GM19193 (cell line): Measurements from ENCODE around the gene TNNC2.
A peak's percentile ranks its signal among the peaks of the same experiment; 100 is the strongest.

Experiments used
- POLR2A ChIP-seq: IDR thresholded peaks from 4 replicates; pipeline ENCODE4 v1.6.1; 2011; ENCODE audit not compliant: insufficient read depth, insufficient read length; ENCODE audit errors: extremely low read depth

The TNNC2 gene

DNA sequence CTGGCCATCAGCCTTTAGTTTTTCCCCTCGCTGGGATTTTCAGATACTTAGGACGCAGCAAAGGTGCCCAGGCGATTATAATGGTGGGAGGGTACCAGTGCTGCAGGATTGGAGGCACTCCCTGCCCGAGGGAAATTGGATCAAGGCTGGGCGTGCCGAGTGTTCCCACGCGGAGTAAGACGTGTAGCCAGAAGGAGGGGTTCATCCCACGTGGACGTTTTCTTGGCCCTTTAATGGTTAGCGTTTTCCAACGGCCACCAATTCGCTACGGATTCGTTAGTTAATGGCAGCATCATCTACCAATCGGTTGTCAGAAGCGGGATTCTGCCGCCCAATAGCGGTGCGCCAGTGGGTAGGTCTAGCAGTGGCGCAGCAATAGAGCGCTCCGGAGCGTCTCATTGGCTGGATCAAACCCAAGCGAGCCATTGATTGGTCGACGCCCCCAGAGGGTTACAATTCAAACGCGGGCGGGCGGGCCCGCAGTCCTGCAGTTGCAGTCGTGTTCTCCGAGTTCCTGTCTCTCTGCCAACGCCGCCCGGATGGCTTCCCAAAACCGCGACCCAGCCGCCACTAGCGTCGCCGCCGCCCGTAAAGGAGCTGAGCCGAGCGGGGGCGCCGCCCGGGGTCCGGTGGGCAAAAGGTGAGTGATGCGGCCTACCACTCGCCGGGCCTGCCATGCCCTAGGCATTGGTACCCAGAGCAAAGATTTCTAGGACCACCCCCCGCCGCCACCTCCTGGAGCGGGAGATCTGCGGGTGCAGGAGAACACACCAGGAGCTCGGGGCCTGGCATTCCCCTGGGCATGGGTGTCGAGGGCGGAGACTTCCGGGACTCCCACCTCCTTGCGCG is 14.7 kb downstream of the TNNC2 start, which contains the start of gene UBE2C:
Gene UBE2C, plus strand, starts transcription at position 488 of the 849 bp plus-strand sequence. Its CDS starts 52 bp downstream, at position 540.
- TF ChIP-seq POLR2A = peak; percentile 74

DNA sequence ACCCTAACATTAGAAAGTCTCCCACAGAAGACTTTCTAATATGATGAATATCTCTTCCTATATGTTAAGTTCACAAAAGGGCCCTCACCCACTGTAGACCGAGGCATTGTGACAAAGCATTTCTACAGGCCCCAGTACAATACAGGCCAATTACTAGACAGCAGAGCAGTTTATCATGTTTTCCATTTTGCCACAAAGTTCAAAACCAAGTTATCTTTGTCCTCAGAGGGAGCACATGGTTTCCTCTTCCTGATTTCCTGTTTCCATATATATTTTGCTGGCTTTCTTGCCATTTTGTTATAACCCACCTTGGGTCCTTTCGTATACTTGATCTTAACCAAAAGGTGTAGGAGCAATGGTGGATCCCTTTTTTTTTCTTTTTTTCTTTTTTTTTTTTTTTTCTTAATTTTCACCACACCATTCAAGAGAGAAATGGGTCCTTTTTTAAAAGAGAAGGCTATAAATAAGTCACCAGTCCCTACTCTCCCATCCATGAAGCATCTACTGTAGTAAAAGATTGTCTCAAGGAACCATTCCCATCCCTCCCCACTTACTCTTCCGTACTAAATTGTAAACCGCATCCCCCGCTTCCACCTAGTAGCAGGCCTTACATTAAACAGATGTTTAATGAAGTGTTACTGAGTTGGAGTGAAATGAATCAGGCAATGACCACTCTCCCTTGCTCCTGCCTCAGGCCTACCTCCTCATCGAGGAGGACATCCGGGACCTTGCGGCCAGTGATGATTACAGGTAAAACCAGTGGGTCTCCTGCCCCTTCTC is 16.7 kb downstream of the TNNC2 start:
- TF ChIP-seq POLR2A = no peak

DNA sequence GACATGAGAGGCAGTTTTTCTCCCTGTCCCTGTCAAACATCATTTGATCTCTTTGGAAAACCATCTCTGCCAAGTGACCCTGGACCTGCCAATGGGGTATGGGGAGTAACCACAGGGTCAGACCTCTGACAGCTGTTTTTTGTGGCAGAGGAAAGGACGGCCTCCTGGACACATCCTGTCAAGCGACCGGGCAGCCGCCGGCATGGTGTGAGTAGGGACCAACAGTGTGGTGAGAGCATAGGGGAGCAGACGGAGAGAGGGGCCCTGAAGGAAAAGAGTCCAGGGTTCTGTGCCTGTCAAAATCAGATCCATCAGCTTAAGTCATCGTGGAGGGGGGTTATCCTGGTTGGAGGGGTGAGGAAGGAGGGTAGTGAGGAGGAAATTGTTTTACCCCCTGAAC is 25.3 kb downstream of the TNNC2 start:
- TF ChIP-seq POLR2A = no peak

DNA sequence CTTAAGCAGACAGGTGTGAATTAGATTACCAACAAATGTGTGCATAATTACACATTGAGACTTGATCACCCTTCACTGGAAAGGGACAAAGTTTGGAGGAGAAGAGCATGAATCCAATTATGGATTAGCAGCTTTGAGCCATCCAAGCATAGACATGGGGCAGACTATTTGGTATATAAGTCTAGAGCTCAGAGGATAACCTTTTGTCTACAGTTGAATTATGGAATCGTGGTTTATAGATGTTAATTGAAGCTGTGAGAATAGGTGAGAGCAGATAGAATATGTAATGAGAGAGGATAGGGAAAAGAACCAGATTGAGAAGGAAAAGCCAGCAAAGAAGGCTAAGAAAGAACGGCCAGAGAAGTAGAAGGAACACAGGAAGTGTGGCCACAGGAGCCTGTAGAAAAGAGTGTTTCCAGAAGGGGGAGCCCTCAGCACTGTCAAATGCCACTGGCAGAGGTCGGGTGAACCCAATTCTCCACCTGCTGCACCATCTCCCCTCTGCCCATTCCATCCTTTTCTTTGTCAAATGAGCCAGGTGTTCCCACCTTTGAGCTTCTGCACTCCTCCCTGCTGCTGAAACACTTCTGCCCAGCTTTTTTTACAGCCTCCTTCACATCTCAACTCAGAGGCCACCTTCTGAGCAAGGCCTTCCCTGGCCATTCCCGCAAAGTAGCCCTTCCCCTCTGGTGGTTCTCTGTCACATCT is 28.0 kb downstream of the TNNC2 start:
- TF ChIP-seq POLR2A = no peak

DNA sequence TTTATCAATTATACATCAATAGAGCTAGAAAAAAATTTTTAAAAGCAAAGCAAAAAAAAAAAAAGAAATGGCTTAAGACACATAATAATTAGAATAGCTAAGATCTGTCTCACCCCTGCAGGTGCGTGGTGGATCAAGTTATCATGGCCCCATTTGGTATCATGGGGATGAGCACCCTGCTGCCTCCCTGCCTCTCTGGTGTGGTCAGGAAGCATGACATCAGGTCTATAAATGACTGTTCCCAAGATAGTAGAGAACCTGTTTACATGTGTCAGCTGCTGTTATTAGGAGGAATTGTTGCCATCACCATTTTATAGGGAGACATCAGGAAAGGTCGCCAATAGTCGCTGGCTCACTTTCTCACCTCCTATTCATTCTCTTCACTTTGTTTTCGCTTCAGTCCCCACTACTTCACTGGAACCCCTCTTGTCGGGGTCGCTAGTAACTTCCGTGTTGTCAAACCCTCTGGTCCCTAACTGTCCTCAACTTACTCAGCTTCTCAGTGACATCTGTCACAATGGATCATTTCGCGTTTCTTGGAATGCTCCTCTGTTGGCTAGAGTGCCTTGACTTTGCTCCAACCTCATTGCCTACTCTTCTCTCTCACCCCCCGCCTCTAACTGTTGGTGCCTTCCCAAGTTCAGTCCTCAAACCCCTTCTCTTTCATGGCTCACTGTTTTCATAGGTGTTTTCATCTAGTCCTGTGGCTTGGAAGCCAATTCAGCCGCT is 30.6 kb downstream of the TNNC2 start:
- TF ChIP-seq POLR2A = no peak

DNA sequence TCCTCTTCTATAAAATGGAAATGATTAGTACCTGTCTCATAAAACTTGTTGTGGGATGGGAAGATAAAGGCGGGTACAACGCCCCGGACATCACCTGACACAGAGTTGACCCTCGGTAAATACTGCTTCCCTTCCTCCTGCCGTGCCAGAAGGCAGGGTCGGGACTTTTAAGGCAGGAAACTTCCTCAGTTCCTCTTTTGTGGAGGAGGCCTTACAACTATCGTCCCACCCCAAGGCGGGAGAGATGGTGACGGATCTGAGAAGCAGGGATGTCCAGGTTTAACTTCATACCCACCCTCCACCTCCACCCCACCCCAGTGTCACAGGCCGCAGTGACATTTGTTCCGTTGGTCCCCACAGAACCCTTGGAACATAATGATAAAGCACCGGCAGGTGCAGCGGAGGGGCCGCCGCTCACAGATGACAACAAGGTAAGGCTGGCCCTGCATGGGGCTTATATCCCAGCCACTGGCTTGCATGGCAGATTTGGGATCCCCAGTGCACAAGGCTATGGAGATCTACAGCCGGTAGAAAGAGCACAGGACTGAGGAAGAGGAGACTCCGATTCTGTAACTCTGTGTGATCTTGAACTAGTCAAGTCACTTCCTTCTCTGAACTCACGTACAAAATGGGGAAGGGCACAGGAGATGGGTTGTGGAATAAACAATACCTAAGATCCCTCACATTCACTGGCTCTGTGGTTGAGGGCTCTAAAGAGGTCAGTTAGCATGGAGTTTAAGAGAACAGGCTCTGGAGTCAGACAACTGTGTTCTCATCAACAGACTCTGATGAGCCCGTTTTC is 34.6 kb downstream of the TNNC2 start:
- no peak for TF ChIP-seq POLR2A

DNA sequence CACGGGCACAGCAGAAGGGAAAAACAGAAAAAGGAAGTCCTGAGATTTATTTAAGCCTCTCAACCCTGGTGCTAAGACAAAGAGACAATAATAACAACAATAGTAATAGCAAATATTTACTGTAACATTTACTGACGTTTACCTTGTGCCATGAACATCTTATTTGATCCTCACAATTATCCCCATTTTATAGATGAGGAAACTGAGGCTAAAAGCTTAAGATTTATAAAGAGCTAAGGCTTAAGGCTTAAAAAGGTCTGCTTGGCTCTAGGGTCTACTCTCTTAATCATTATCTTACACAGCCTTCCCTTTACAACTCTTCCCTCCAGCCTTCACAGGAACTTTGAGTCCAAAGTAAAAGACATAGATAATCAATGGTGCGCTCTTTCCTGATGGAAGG is 38.8 kb downstream of the TNNC2 start:
- no peak for TF ChIP-seq POLR2A

DNA sequence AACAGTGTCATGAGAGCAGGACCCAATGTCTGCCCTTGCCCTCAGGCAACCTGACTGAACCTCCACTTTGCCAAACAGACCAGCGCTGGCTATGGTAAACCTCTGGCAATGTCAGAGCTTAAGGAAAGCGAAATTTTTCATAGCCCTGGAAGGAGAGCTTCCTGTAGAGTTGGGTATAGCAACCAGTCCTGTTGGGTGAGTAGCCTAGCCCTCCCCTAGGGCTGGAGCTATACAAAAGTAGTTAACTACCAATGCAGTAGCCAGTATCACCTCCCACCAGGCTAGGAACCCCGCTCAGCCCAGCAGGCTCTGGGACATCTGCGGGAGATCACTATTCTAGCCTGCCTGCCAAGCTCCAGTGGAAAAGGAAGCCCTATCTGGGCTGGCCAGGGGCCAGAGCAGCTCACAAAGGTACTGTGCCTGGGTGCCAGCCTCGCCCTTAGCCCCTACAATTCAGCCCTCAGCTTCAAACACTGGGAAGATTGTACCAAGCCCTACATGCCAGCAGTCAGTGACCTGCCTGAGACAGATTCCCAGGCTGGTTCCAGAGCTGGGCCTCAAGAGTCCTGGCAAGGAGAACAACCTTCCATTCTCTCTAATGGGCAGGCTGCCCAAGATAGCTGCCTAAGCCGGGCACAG is 43.3 kb downstream of the TNNC2 start:
- no peak for TF ChIP-seq POLR2A

DNA sequence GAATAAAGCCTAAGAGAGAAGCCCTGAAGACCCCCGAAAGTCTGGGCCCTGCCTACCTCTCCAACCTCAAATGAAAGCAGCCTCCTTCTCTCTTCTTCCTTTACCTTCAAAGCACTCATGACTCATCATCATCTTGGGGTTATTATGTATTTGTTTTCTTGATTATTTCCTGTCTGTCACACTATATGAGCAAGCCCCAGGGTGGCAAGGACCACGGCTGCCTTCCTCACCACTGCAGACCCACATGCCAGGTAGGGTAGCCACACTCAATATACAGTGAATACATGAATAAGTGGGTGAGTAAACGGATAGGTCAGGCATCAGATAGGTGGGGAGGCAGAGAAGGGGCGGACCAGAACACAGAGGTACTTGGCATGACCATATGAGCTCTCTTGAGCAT is 44.2 kb downstream of the TNNC2 start:
- TF ChIP-seq POLR2A = no peak

DNA sequence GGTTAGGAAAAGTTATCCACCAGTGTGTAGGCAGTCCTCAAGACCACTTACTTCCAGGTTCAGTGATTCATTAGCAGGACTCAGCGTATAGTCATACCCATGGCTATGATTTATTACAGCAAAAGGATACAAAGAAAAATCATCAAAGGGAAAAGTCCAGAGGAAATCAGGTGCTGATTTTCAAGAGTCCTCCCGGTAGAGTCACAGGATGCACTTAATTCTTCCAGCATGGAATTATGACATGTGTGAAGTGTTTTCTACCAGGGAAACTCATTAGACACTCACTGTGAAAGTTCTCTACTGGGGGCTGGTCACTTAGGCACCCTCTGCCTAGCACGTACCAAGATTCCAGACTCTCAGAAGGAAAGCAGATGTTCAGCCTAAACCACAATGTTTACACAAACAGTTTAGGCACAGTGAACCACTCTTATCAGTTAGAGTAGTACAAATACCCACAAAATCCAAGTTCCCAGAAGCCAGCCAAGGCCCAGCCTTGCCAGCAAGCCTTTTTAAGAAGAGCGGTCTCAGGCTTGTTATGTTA is 45.7 kb downstream of the TNNC2 start:
- no peak for TF ChIP-seq POLR2A

DNA sequence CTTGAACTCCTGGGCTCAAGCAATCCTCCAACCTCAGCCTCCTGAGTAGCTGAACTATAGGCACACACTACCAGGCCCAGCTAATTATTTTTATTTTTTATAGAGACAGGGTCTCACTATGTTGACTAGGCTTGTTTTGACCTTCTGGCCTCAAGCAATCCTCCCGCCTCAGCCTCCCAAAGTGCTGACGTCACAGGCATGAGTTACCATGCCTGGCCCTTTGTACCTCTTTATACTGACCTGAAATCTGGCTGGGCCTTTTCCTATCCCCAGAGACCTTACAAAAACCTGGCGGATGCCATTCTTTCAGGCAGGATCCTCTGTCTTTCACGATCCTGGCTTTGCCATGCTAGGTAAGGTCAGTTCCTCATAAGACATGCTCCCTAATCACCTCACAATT is 47.0 kb downstream of the TNNC2 start:
- no peak for TF ChIP-seq POLR2A

DNA sequence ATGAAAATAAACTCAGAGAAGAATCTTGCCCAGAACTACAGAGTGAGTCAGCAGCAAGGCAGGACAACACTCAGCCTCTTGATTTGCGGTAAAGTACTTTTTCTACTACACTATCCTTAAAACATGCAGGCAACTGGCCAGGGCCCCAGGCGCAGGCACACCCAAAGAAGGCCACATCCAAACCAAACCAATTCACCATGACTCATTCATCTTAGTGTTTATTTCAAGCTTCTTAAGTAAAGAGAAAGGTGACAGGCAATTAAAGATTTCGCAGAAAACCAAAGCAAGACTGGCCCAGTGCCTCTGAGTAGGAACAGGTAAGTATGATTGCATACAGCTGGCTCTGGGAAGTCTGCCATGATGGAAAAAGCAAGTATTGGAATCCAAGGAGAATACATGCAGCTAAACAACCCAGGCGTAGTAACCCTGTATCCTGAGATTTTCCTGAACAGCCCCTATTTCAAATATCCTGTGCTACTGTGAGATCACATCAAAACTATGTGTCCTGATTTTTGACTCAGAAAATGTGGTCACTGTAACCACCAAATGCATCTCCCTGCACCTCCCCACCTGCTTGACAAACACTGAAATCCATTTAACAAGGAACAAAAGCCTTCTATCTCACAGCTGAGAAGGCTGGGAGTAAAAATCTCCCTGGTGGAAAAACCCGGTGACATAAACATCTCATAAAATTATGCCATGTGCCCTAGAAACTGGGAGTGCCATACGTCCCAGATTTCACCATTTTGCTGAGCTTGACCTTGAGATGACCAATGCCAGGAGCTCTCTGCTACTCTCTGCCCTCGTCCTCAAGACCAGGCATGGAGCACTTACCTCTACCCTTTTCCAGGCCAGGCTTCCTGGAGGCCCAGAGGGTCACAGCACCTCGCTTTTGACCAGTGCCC is 47.8 kb downstream of the TNNC2 start:
- no peak for TF ChIP-seq POLR2A
